CD14-positive monocyte (primary cell): ENCODE measurements around the gene ANKRD44. TPM values are rescaled to one million over a fixed set of nuclear protein-coding genes. Genes with fewer than 3 reads are reported as not detected.

Experiments used
- DNase-seq, 3 donors: peaks; one replicate each; pipeline ENCODE4 v3.0.0-alpha.2; 2011 to 2022
- H2AFZ ChIP-seq: 2 replicates; pipeline ENCODE4 v1.6.0; 2012; ENCODE audit warnings: mild to moderate bottlenecking, low read depth, low read length, inconsistent platforms; ENCODE audit not compliant: insufficient read depth, poor library complexity, severe bottlenecking
- H3K27ac ChIP-seq, 2 donors: 1 replicate in 1 of 2; 2 replicates in 1 of 2; pipeline ENCODE4 v1.5.1; 2012 to 2013; ENCODE audit warnings: low read length in 2 of 2, control low read depth in 1 of 2, inconsistent platforms in 1 of 2, low read depth in 1 of 2, mild to moderate bottlenecking in 1 of 2
- H3K27me3 ChIP-seq, 2 donors: one replicate each; pipeline versions ENCODE4 v1.6.0 to v1.6.1; 2011 to 2013; ENCODE audit warnings: low read length in 2 of 2; ENCODE audit not compliant: control insufficient read depth in 2 of 2, insufficient read depth in 2 of 2
- H3K36me3 ChIP-seq, 2 donors: replicated peaks in 1 of 2; 1 replicate in 1 of 2; 2 replicates in 1 of 2; pipeline versions ENCODE4 v1.5.1 to v1.6.1; 2012 to 2013; ENCODE audit warnings: low read length in 2 of 2, control low read depth in 1 of 2, inconsistent platforms in 1 of 2, mild to moderate bottlenecking in 1 of 2; ENCODE audit not compliant: insufficient read depth in 2 of 2, control insufficient read depth in 1 of 2
- H3K4me1 ChIP-seq, 2 donors: 1 replicate in 1 of 2; 2 replicates in 1 of 2; pipeline versions ENCODE4 v1.5.1 to v1.6.1; 2012 to 2013; ENCODE audit warnings: low read length in 2 of 2, control low read depth in 1 of 2, inconsistent platforms in 1 of 2, mild to moderate bottlenecking in 1 of 2, moderate library complexity in 1 of 2; ENCODE audit not compliant: insufficient read depth in 2 of 2, control insufficient read depth in 1 of 2
- H3K4me2 ChIP-seq: replicated peaks from 2 replicates; pipeline ENCODE3; 2012; ENCODE audit warnings: low read length, moderate library complexity, mild to moderate bottlenecking; ENCODE audit not compliant: poor library complexity, severe bottlenecking; ENCODE audit errors: extremely low read depth
- H3K4me3 ChIP-seq, 3 experiments: fragments of 200-600 bp in 1 of 3; sonication (generic) in 1 of 3; replicated peaks in 1 of 3; 1 replicate in 2 of 3; 2 replicates in 1 of 3; pipeline ENCODE4 v1.5.1; 2011 to 2013; ENCODE audit warnings: low read length in 3 of 3, mild to moderate bottlenecking in 3 of 3, control low read depth in 2 of 3, low read depth in 2 of 3, inconsistent platforms in 1 of 3, moderate library complexity in 1 of 3
- H3K79me2 ChIP-seq: 2 replicates; pipeline ENCODE4 v1.6.0; 2012; ENCODE audit warnings: mild to moderate bottlenecking, control low read depth, inconsistent platforms, low read length, moderate library complexity; ENCODE audit not compliant: insufficient read depth
- H3K9ac ChIP-seq: 2 replicates; pipeline ENCODE4 v1.6.0; 2017; ENCODE audit warnings: low read length, mild to moderate bottlenecking; ENCODE audit not compliant: insufficient read depth, poor library complexity, severe bottlenecking
- H3K9me3 ChIP-seq, 2 donors: replicated peaks in 1 of 2; 1 replicate in 1 of 2; 2 replicates in 1 of 2; pipeline versions ENCODE4 v1.5.1 to v1.6.1; 2012 to 2013; ENCODE audit warnings: low read length in 2 of 2, control low read depth in 1 of 2; ENCODE audit not compliant: control insufficient read depth in 1 of 2, insufficient read depth in 1 of 2
- H4K20me1 ChIP-seq: 2 replicates; pipeline ENCODE4 v1.6.0; 2012; ENCODE audit warnings: mild to moderate bottlenecking, low read length, control low read depth, moderate library complexity; ENCODE audit not compliant: insufficient read depth
- H3K27ac Mint-ChIP-seq, 7 donors: one replicate each; pipeline ENCODE4 v1.8.0; 2020; ENCODE audit warnings: mild to moderate bottlenecking in 7 of 7, mixed read lengths in 7 of 7, moderate library complexity in 6 of 7, inconsistent platforms in 2 of 7
- H3K27me3 Mint-ChIP-seq, 3 donors: one replicate each; pipeline ENCODE4 v1.8.0; 2021 to 2022; ENCODE audit warnings: low read depth in 3 of 3, mild to moderate bottlenecking in 3 of 3, mixed read lengths in 3 of 3, moderate library complexity in 3 of 3, inconsistent platforms in 1 of 3
- H3K36me3 Mint-ChIP-seq, 2 donors: one replicate each; pipeline ENCODE4 v1.8.0; 2020; ENCODE audit warnings: mixed read lengths in 2 of 2, inconsistent platforms in 1 of 2, mild to moderate bottlenecking in 1 of 2
- H3K4me1 Mint-ChIP-seq: one replicate; pipeline ENCODE4 v1.8.0; 2020; ENCODE audit warnings: mild to moderate bottlenecking, mixed read lengths
- H3K4me3 Mint-ChIP-seq, 2 donors: one replicate each; pipeline ENCODE4 v1.8.0; 2020; ENCODE audit warnings: mild to moderate bottlenecking in 2 of 2, mixed read lengths in 2 of 2, moderate library complexity in 1 of 2
- H3K9me3 Mint-ChIP-seq, 7 donors: one replicate each; pipeline ENCODE4 v1.8.0; 2020 to 2022; ENCODE audit warnings: mixed read lengths in 7 of 7, mild to moderate bottlenecking in 6 of 7, moderate library complexity in 6 of 7, inconsistent platforms in 2 of 7
- CTCF ChIP-seq: fragments of 200-600 bp; IDR thresholded peaks from one replicate; pipeline ENCODE4 v1.8.0; 2022; ENCODE audit warnings: antibody characterized with exemption, mild to moderate bottlenecking
- WGBS: methylation state at CpG from one replicate; pipeline ENCODE4 v1.1.5; 2013; ENCODE audit warnings: missing lambda C conversion rate; ENCODE audit not compliant: insufficient coverage; 5-methylcytosine and 5-hydroxymethylcytosine counted together
- intact Hi-C, 2 donors: fragments of 100-400 bp; cut with micrococcal nuclease; formaldehyde crosslinking; loops; one replicate each; pipeline versions ENCODE4 v1.15.0 to v1.15.1; 2023
- polyA plus RNA-seq, 3 donors: library from polyadenylated mRNA; depleted of rRNA in 1 of 3; unstranded in 2 of 3; stranded (reverse) in 1 of 3; fragments of 300-500 nt in 2 of 3; fragments of >200 nt in 1 of 3; fragmentation: Illumina TruSeq in 2 of 3; gene quantifications; 1 replicate in 2 of 3; 2 replicates in 1 of 3; pipeline ENCODE4 v1.2.3, GENCODE V29; 2012 to 2021

The ANKRD44 gene
- polyA plus RNA-seq, 3 donors = 55.7 to 91.9 (median 64.9) TPM

GRCh38 chr2:197358931-197359330, 48.4 kb upstream of the ANKRD44 start:
- H3K9me3 Mint-ChIP-seq = peaks cover 0 to 3% (median 0%) of the 10 kb centered on the region in 7 donors
- no peak overlapping the region for H3K4me2 ChIP-seq

GRCh38 chr2:197357986-197358385, 47.4 kb upstream of the ANKRD44 start:
- no peak overlapping the region for H2AFZ ChIP-seq
- no peak overlapping the region for H3K4me3 ChIP-seq
- Mint-ChIP-seq H3K4me1 (peaks cover 3% of the 10 kb centered on the region), H3K4me3 (no peak overlapping the region), H3K36me3 (no peaks in the 10 kb centered on the region), H3K27me3 (peaks cover 0 to 7% (median 3%) of the 10 kb centered on the region in 3 donors), H3K9me3 (peaks cover 0 to 3% (median 0%) of the 10 kb centered on the region in 7 donors), H3K27ac (no peak overlapping the region)
- H4K20me1 ChIP-seq = no peaks in the 10 kb centered on the region
- no peaks in the 10 kb centered on the region for H3K79me2 ChIP-seq
- H3K27me3 ChIP-seq = no peaks in the 10 kb centered on the region
- WGBS = 100% methylated on average over 1 of the region's 1 CpG
- intact Hi-C loops = no loop called here
- no peak for TF ChIP-seq CTCF
- H3K9me3 ChIP-seq = no peaks in the 10 kb centered on the region
- no peak overlapping the region for H3K4me2 ChIP-seq
- no peak overlapping the region for H3K27ac ChIP-seq
- no peaks in the 10 kb centered on the region for H3K36me3 ChIP-seq
- no peak for DNase-seq
- H3K4me1 ChIP-seq = no peaks in the 10 kb centered on the region
- H3K9ac ChIP-seq = no peak overlapping the region

More at GRCh38 chr2:197358931-197359330, 48.4 kb upstream of the ANKRD44 start:
- no peak overlapping the region for H2AFZ ChIP-seq
- H3K4me3 ChIP-seq = no peak overlapping the region
- H3K27me3 Mint-ChIP-seq = peaks cover 0 to 7% (median 3%) of the 10 kb centered on the region in 3 donors
- no peaks in the 10 kb centered on the region for H3K4me1 ChIP-seq
- no peaks in the 10 kb centered on the region for H4K20me1 ChIP-seq
- no peaks in the 10 kb centered on the region for H3K9me3 ChIP-seq
- no peaks in the 10 kb centered on the region for H3K36me3 Mint-ChIP-seq
- H3K4me1 Mint-ChIP-seq = peaks cover 3% of the 10 kb centered on the region
- H3K27me3 ChIP-seq = no peaks in the 10 kb centered on the region
- TF ChIP-seq CTCF = no peak
- no CpG with 5 or more reads among the region's 2 CpGs for WGBS
- no peak overlapping the region for H3K9ac ChIP-seq
- H3K79me2 ChIP-seq = no peaks in the 10 kb centered on the region
- H3K27ac ChIP-seq = no peak overlapping the region
- intact Hi-C loops = no loop called here
- no peak for DNase-seq
- no peak overlapping the region for H3K27ac Mint-ChIP-seq
- no peak overlapping the region for H3K4me3 Mint-ChIP-seq
- no peaks in the 10 kb centered on the region for H3K36me3 ChIP-seq
